HepG2 (cell line): ENCODE data around the gene TAS1R1. TPM values are rescaled to one million over a fixed set of nuclear protein-coding genes. Genes with fewer than 3 reads are reported as not detected.
A peak's percentile ranks its signal among the peaks of the same experiment; 100 is the strongest.

Experiments used
- ARHGAP35 ChIP-seq: sonication (generic); formaldehyde crosslinking; IDR thresholded peaks from 2 replicates; pipeline ENCODE4 v1.9.0; 2022; ENCODE audit warnings: mild to moderate bottlenecking, inconsistent platforms, moderate library complexity, missing genetic modification reagents, borderline replicate concordance
- ATF5 ChIP-seq: sonication (generic); formaldehyde crosslinking; IDR thresholded peaks from 2 replicates; pipeline ENCODE4 v1.4.0; 2020; ENCODE audit warnings: mild to moderate bottlenecking, low read depth, missing genetic modification reagents
- ATRX ChIP-seq: sonication (generic); formaldehyde crosslinking; IDR thresholded peaks from 2 replicates; pipeline ENCODE4 v1.4.0; 2020; ENCODE audit warnings: missing genetic modification reagents, borderline replicate concordance
- CREB3 ChIP-seq: sonication (generic); formaldehyde crosslinking; IDR thresholded peaks from 2 replicates; pipeline ENCODE4 v1.5.0; 2020; ENCODE audit warnings: missing genetic modification reagents
- ESRRA ChIP-seq: sonication (generic); formaldehyde crosslinking; IDR thresholded peaks from 2 replicates; pipeline ENCODE4 v1.5.1; 2020; ENCODE audit warnings: mild to moderate bottlenecking, low read depth, missing genetic modification reagents
- HOXA9 ChIP-seq: sonication (generic); formaldehyde crosslinking; IDR thresholded peaks from 2 replicates; pipeline ENCODE4 v1.8.1; 2022; ENCODE audit warnings: missing genetic modification reagents, mild to moderate bottlenecking, moderate library complexity, borderline replicate concordance
- KLF13 ChIP-seq: sonication (generic); formaldehyde crosslinking; IDR thresholded peaks from 2 replicates; pipeline ENCODE4 v1.4.0; 2020; ENCODE audit warnings: mild to moderate bottlenecking, missing genetic modification reagents
- MBNL3 ChIP-seq: fragments of 250-450 bp; sonication (Bioruptor Pico); conservative IDR thresholded peaks from 2 replicates; pipeline ENCODE4 v1.8.0; 2022; ENCODE audit warnings: mild to moderate bottlenecking, inconsistent platforms
- MTF1 ChIP-seq: sonication (generic); formaldehyde crosslinking; IDR thresholded peaks from 2 replicates; pipeline ENCODE4 v1.5.0; 2020; ENCODE audit warnings: missing genetic modification reagents
- RAD21 ChIP-seq: fragments of 450-650 bp; formaldehyde crosslinking; IDR thresholded peaks from 2 replicates; pipeline ENCODE4 v1.5.0; 2020; ENCODE audit warnings: mild to moderate bottlenecking
- SMYD3 ChIP-seq: sonication (generic); formaldehyde crosslinking; IDR thresholded peaks from 2 replicates; pipeline ENCODE4 v1.8.1; 2023; ENCODE audit warnings: mild to moderate bottlenecking, missing genetic modification reagents
- THAP11 ChIP-seq: IDR thresholded peaks from 2 replicates; pipeline ENCODE4 v1.6.1; 2016; ENCODE audit warnings: missing biosample characterization, missing genetic modification reagents
- THAP7 ChIP-seq: sonication (generic); formaldehyde crosslinking; IDR thresholded peaks from 2 replicates; pipeline ENCODE4 v1.8.1; 2023; ENCODE audit warnings: mild to moderate bottlenecking, missing genetic modification reagents
- ZBTB10 ChIP-seq: sonication (generic); formaldehyde crosslinking; IDR thresholded peaks from 2 replicates; pipeline ENCODE4 v1.4.0; 2020; ENCODE audit warnings: missing genetic modification reagents, borderline replicate concordance
- ZBTB3 ChIP-seq: sonication (generic); formaldehyde crosslinking; IDR thresholded peaks from 2 replicates; pipeline ENCODE4 v1.4.0; 2020; ENCODE audit warnings: low read depth, mild to moderate bottlenecking, moderate library complexity, missing genetic modification reagents, borderline replicate concordance
- ZFAT ChIP-seq: sonication (generic); formaldehyde crosslinking; conservative IDR thresholded peaks from 2 replicates; pipeline ENCODE4 v1.8.1; 2023; ENCODE audit warnings: missing genetic modification reagents, inconsistent platforms
- ZFP90 ChIP-seq: sonication (generic); formaldehyde crosslinking; IDR thresholded peaks from 2 replicates; pipeline ENCODE4 v1.8.0; 2022; ENCODE audit warnings: missing genetic modification reagents, mild to moderate bottlenecking, inconsistent platforms, borderline replicate concordance
- ZNF274 ChIP-seq: sonication (generic); formaldehyde crosslinking; IDR thresholded peaks from 2 replicates; pipeline ENCODE4 v1.5.1; 2020; ENCODE audit warnings: mild to moderate bottlenecking, missing genetic modification reagents
- ZNF275 ChIP-seq: sonication (generic); formaldehyde crosslinking; IDR thresholded peaks from 2 replicates; pipeline ENCODE4 v1.8.0; 2022; ENCODE audit warnings: missing genetic modification reagents, mild to moderate bottlenecking, inconsistent platforms, borderline replicate concordance
- ZNF292 ChIP-seq: sonication (generic); formaldehyde crosslinking; IDR thresholded peaks from 2 replicates; pipeline ENCODE4 v1.8.1; 2022; ENCODE audit warnings: mild to moderate bottlenecking, low read depth, missing genetic modification reagents, borderline replicate concordance
- ZNF317 ChIP-seq: sonication (generic); formaldehyde crosslinking; IDR thresholded peaks from 2 replicates; pipeline ENCODE4 v1.5.0; 2020; ENCODE audit warnings: mild to moderate bottlenecking, missing genetic modification reagents
- ZNF556 ChIP-seq: sonication (generic); formaldehyde crosslinking; IDR thresholded peaks from 2 replicates; pipeline ENCODE4 v1.4.0; 2020; ENCODE audit warnings: mild to moderate bottlenecking, missing genetic modification reagents, borderline replicate concordance
- ZNF598 ChIP-seq: sonication (generic); formaldehyde crosslinking; IDR thresholded peaks from 2 replicates; pipeline ENCODE4 v1.5.1; 2020; ENCODE audit warnings: mild to moderate bottlenecking, missing genetic modification reagents, borderline replicate concordance
- polyA plus RNA-seq, 8 experiments: library from polyadenylated mRNA; depleted of rRNA in 3 of 8; stranded (reverse) in 7 of 8; unstranded in 1 of 8; fragments of >200 nt; fragmentation: Illumina TruSeq in 4 of 8; extraction: Trizol in 4 of 8; gene quantifications; 2 replicates each; pipeline versions ENCODE4 v1.2.1 to v1.2.3, GENCODE V29; 2011 to 2016; ENCODE audit warnings: low read depth in 4 of 8, missing spikeins in 1 of 8, mixed read lengths in 1 of 8; ENCODE audit not compliant: insufficient read depth in 1 of 8
- total RNA-seq, 5 experiments: library from RNA; depleted of rRNA; stranded (reverse); fragments of >200 nt; fragmentation: Illumina TruSeq; extraction: Trizol; gene quantifications; 2 replicates each; pipeline ENCODE4 v1.2.3, GENCODE V29; 2016; ENCODE audit warnings: low read depth in 1 of 5

TAS1R1 gene
- total and polyA plus RNA-seq, 2 of the 13 experiments (the other 11 are each of a cell fraction or from before 2014, with no cell fraction given), result 1.4 to 1.6 TPM

GRCh38 chr1:6625584-6626149 is 70.6 kb downstream of the TAS1R1 start (continued):
- TF ChIP-seq KLF13 (CRISPR knock-in tag) (no peak), THAP7 (CRISPR knock-in tag) (no peak), MTF1 (CRISPR knock-in tag) (0 out of 2 replicates have a peak, but pooled peaks have one; percentile 25), ATRX (CRISPR knock-in tag) (no peak), ZNF292 (no peak), RAD21 (CRISPR knock-in tag) (0 out of 2 replicates have a peak, but pooled peaks have one; percentile 5), ZNF317 (CRISPR knock-in tag) (no peak), ZNF275 (CRISPR knock-in tag) (no peak), MBNL3 (no peak), HOXA9 (CRISPR knock-in tag) (no peak), ZNF556 (CRISPR knock-in tag) (0 out of 2 replicates have a peak, but pooled peaks have one; percentile 4), ARHGAP35 (CRISPR knock-in tag) (no peak), SMYD3 (CRISPR knock-in tag) (no peak), CREB3 (CRISPR knock-in tag) (no peak), ZFAT (CRISPR knock-in tag) (no peak), ESRRA (CRISPR knock-in tag) (no peak), ZBTB3 (CRISPR knock-in tag) (no peak), ATF5 (CRISPR knock-in tag) (no peak), ZNF274 (no peak), ZNF598 (no peak), ZFP90 (CRISPR knock-in tag) (no peak), THAP11 (no peak), ZBTB10 (CRISPR knock-in tag) (no peak)
